ENCODE measurements around the gene MROH7.

MROH7 gene

GRCh38 chr1:54610048-54610447 lies 31.5 kb upstream of the MROH7 start:
- Histone ChIP-seq H3K4me1 (ENCODE audit: control insufficient read depth in 2 of 2, insufficient read depth in 2 of 2, low read length in 2 of 2) (peaks cover 11 to 13% of the 10 kb centered on the region in 2 donors), H3K27ac (ENCODE audit: low read depth in 2 of 2, low read length in 2 of 2) (no peak overlapping the region), H3K4me3 (ENCODE audit: low read length in 2 of 2) (no peak overlapping the region)

GRCh38 chr1:54610601-54611580 lies 30.7 kb upstream of the MROH7 start:
- Histone ChIP-seq H3K27ac (ENCODE audit: low read depth in 2 of 2, low read length in 2 of 2) (no peak overlapping the region), H3K4me3 (ENCODE audit: low read length in 2 of 2) (no peak overlapping the region), H3K27me3 (ENCODE audit: control insufficient read depth in 2 of 2, insufficient read depth in 2 of 2, low read length in 2 of 2) (no peaks in the 10 kb centered on the region), H3K9me3 (ENCODE audit: control insufficient read depth in 2 of 2, low read length in 2 of 2) (no peaks in the 10 kb centered on the region), H3K9ac (ENCODE audit: low read depth in 1 of 2, low read length in 2 of 2) (no peak overlapping the region), H3K36me3 (ENCODE audit: control insufficient read depth in 2 of 2, insufficient read depth in 2 of 2, low read length in 2 of 2) (peaks cover 25 to 26% of the 10 kb centered on the region in 2 donors), H3K4me1 (ENCODE audit: control insufficient read depth in 2 of 2, insufficient read depth in 2 of 2, low read length in 2 of 2) (peaks cover 11 to 12% of the 10 kb centered on the region in 2 donors)

More at GRCh38 chr1:54610048-54610447, 31.5 kb upstream of the MROH7 start:
- H3K36me3 ChIP-seq (ENCODE audit: control insufficient read depth in 2 of 2, insufficient read depth in 2 of 2, low read length in 2 of 2) = peaks cover 26 to 27% of the 10 kb centered on the region in 2 donors
- H3K27me3 ChIP-seq (ENCODE audit: control insufficient read depth in 2 of 2, insufficient read depth in 2 of 2, low read length in 2 of 2) = no peaks in the 10 kb centered on the region
- no peaks in the 10 kb centered on the region for H3K9me3 ChIP-seq (ENCODE audit: control insufficient read depth in 2 of 2, low read length in 2 of 2)
- no peak overlapping the region for H3K9ac ChIP-seq (ENCODE audit: low read depth in 1 of 2, low read length in 2 of 2)

- Histone ChIP-seq H3K36me3 (ENCODE audit: control insufficient read depth in 2 of 2, insufficient read depth in 2 of 2, low read length in 2 of 2) (peaks cover 19 to 23% of the 10 kb centered on the region in 2 donors), H3K27me3 (ENCODE audit: control insufficient read depth in 2 of 2, insufficient read depth in 2 of 2, low read length in 2 of 2) (no peaks in the 10 kb centered on the region), H3K4me3 (ENCODE audit: low read length in 2 of 2) (no peak overlapping the region), H3K27ac (ENCODE audit: low read depth in 2 of 2, low read length in 2 of 2) (no peak overlapping the region), H3K9ac (ENCODE audit: low read depth in 1 of 2, low read length in 2 of 2) (no peak overlapping the region), H3K9me3 (ENCODE audit: control insufficient read depth in 2 of 2, low read length in 2 of 2) (no peaks in the 10 kb centered on the region), H3K4me1 (ENCODE audit: control insufficient read depth in 2 of 2, insufficient read depth in 2 of 2, low read length in 2 of 2) (peaks cover 4 to 5% of the 10 kb centered on the region in 2 donors)
These were observed 30.0 kb upstream of the MROH7 start for GRCh38 chr1:54611621-54612020.

- no peaks in the 10 kb centered on the region for H3K27me3 ChIP-seq (ENCODE audit: control insufficient read depth in 2 of 2, insufficient read depth in 2 of 2, low read length in 2 of 2)
- H3K4me1 ChIP-seq (ENCODE audit: control insufficient read depth in 2 of 2, insufficient read depth in 2 of 2, low read length in 2 of 2) = no peaks in the 10 kb centered on the region
- no peak overlapping the region for H3K27ac ChIP-seq (ENCODE audit: low read depth in 2 of 2, low read length in 2 of 2)
- H3K9me3 ChIP-seq (ENCODE audit: control insufficient read depth in 2 of 2, low read length in 2 of 2) = no peaks in the 10 kb centered on the region
- H3K4me3 ChIP-seq (ENCODE audit: low read length in 2 of 2) = no peak overlapping the region
- peaks cover 4 to 10% of the 10 kb centered on the region in 2 donors for H3K36me3 ChIP-seq (ENCODE audit: control insufficient read depth in 2 of 2, insufficient read depth in 2 of 2, low read length in 2 of 2)
- no peak overlapping the region for H3K9ac ChIP-seq (ENCODE audit: low read depth in 1 of 2, low read length in 2 of 2)
These were observed 27.6 kb upstream of the MROH7 start for GRCh38 chr1:54614024-54614423.

GRCh38 chr1:54614563-54614962 lies 27.0 kb upstream of the MROH7 start:
- H3K27me3 ChIP-seq (ENCODE audit: control insufficient read depth in 2 of 2, insufficient read depth in 2 of 2, low read length in 2 of 2) = no peaks in the 10 kb centered on the region
- H3K27ac ChIP-seq (ENCODE audit: low read depth in 2 of 2, low read length in 2 of 2) = no peak overlapping the region
- no peaks in the 10 kb centered on the region for H3K4me1 ChIP-seq (ENCODE audit: control insufficient read depth in 2 of 2, insufficient read depth in 2 of 2, low read length in 2 of 2)
- no peak overlapping the region for H3K9ac ChIP-seq (ENCODE audit: low read depth in 1 of 2, low read length in 2 of 2)
- H3K4me3 ChIP-seq (ENCODE audit: low read length in 2 of 2) = no peak overlapping the region
- H3K36me3 ChIP-seq (ENCODE audit: control insufficient read depth in 2 of 2, insufficient read depth in 2 of 2, low read length in 2 of 2) = peaks cover 0 to 10% of the 10 kb centered on the region in 2 donors
- no peaks in the 10 kb centered on the region for H3K9me3 ChIP-seq (ENCODE audit: control insufficient read depth in 2 of 2, low read length in 2 of 2)

- Histone ChIP-seq H3K9me3 (ENCODE audit: control insufficient read depth in 2 of 2, low read length in 2 of 2) (no peaks in the 10 kb centered on the region), H3K9ac (ENCODE audit: low read depth in 1 of 2, low read length in 2 of 2) (no peak overlapping the region), H3K4me3 (ENCODE audit: low read length in 2 of 2) (no peak overlapping the region), H3K27ac (ENCODE audit: low read depth in 2 of 2, low read length in 2 of 2) (no peak overlapping the region), H3K27me3 (ENCODE audit: control insufficient read depth in 2 of 2, insufficient read depth in 2 of 2, low read length in 2 of 2) (no peaks in the 10 kb centered on the region), H3K4me1 (ENCODE audit: control insufficient read depth in 2 of 2, insufficient read depth in 2 of 2, low read length in 2 of 2) (no peaks in the 10 kb centered on the region), H3K36me3 (ENCODE audit: control insufficient read depth in 2 of 2, insufficient read depth in 2 of 2, low read length in 2 of 2) (no peaks in the 10 kb centered on the region)
These were observed 25.9 kb upstream of the MROH7 start for GRCh38 chr1:54615531-54616279.

- Histone ChIP-seq H3K4me1 (ENCODE audit: control insufficient read depth in 2 of 2, insufficient read depth in 2 of 2, low read length in 2 of 2) (peaks cover 2 to 10% of the 10 kb centered on the region in 2 donors), H3K9me3 (ENCODE audit: control insufficient read depth in 2 of 2, low read length in 2 of 2) (no peaks in the 10 kb centered on the region), H3K27ac (ENCODE audit: low read depth in 2 of 2, low read length in 2 of 2) (no peak overlapping the region), H3K4me3 (ENCODE audit: low read length in 2 of 2) (no peak overlapping the region), H3K36me3 (ENCODE audit: control insufficient read depth in 2 of 2, insufficient read depth in 2 of 2, low read length in 2 of 2) (no peaks in the 10 kb centered on the region), H3K27me3 (ENCODE audit: control insufficient read depth in 2 of 2, insufficient read depth in 2 of 2, low read length in 2 of 2) (no peaks in the 10 kb centered on the region), H3K9ac (ENCODE audit: low read depth in 1 of 2, low read length in 2 of 2) (no peak overlapping the region)
These were observed 21.8 kb upstream of the MROH7 start for GRCh38 chr1:54619749-54620148.

- Histone ChIP-seq H3K27ac (ENCODE audit: low read depth in 2 of 2, low read length in 2 of 2) (peak within 1 kb of the TSS; percentile 35 to 59), H3K9ac (ENCODE audit: low read depth in 1 of 2, low read length in 2 of 2) (no peak within 1 kb of the TSS), H3K4me1 (ENCODE audit: control insufficient read depth in 2 of 2, insufficient read depth in 2 of 2, low read length in 2 of 2) (peaks cover 2 to 10% of the 10 kb centered on the region in 2 donors), H3K4me3 (ENCODE audit: low read length in 2 of 2) (no peak within 1 kb of the TSS), H3K27me3 (ENCODE audit: control insufficient read depth in 2 of 2, insufficient read depth in 2 of 2, low read length in 2 of 2) (no peaks in the 10 kb centered on the region), H3K36me3 (ENCODE audit: control insufficient read depth in 2 of 2, insufficient read depth in 2 of 2, low read length in 2 of 2) (no peaks in the 10 kb centered on the region), H3K9me3 (ENCODE audit: control insufficient read depth in 2 of 2, low read length in 2 of 2) (no peaks in the 10 kb centered on the region)
These were observed 18.2 kb upstream of the MROH7 start, which contains the start of gene FAM151A for GRCh38 chr1:54623216-54624007. Gene FAM151A (minus strand): TSS chr1:54623525. CDS start chr1:54623395, 130 bp downstream.

GRCh38 chr1:54624466-54625464 lies 16.8 kb upstream of the MROH7 start:
- H3K27ac ChIP-seq (ENCODE audit: low read depth in 2 of 2, low read length in 2 of 2) = no peak overlapping the region
- no peak overlapping the region for H3K4me3 ChIP-seq (ENCODE audit: low read length in 2 of 2)
- H3K36me3 ChIP-seq (ENCODE audit: control insufficient read depth in 2 of 2, insufficient read depth in 2 of 2, low read length in 2 of 2) = no peaks in the 10 kb centered on the region
- H3K9ac ChIP-seq (ENCODE audit: low read depth in 1 of 2, low read length in 2 of 2) = peak overlapping the region in 1 of 2 donors; percentile 6
- no peaks in the 10 kb centered on the region for H3K9me3 ChIP-seq (ENCODE audit: control insufficient read depth in 2 of 2, low read length in 2 of 2)
- peaks cover 2 to 10% of the 10 kb centered on the region in 2 donors for H3K4me1 ChIP-seq (ENCODE audit: control insufficient read depth in 2 of 2, insufficient read depth in 2 of 2, low read length in 2 of 2)
- no peaks in the 10 kb centered on the region for H3K27me3 ChIP-seq (ENCODE audit: control insufficient read depth in 2 of 2, insufficient read depth in 2 of 2, low read length in 2 of 2)
